ENCODE results near the gene ATP13A4.
"Not testable (repeated sequence)": the region's sequence is repeated elsewhere in the genome, so short reads cannot be mapped to it uniquely, and the experiment has no call there.

ATP13A4 gene

GRCh38 chr3:193546129-193546528 lies 8.6 kb downstream of the ATP13A4 start:
- intact Hi-C loops (cut with micrococcal nuclease) = no loop called here
- Mint-ChIP-seq H3K4me3 (no peak overlapping the region), H3K4me1 (ENCODE audit: low read depth) (no peaks in the 10 kb centered on the region), H3K27ac (no peak overlapping the region), H3K27me3 (no peaks in the 10 kb centered on the region), H3K36me3 (ENCODE audit: low read depth) (no peaks in the 10 kb centered on the region), H3K9me3 (peaks cover 13% of the 10 kb centered on the region)

DNA sequence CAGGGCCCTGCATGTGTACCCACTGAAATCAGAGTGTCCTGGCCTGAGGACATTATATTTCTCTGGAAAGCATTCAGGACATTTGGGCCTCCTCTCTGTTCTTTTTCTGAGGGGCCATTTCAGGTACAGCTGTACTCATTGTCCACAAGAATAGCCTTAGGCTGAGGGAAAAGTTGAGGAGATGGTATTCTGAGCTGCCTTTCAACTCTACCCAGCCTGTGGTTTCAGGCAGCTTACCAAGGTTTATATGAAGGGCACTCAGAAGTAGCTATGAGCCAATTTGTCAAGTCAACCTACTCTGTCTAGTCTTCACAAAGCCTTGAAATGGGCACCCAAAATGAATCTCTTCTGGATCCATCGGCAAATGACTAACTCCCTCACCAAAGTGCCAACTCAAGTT lies 9.4 kb downstream of the ATP13A4 start:
- no peaks in the 10 kb centered on the region for H3K36me3 Mint-ChIP-seq (ENCODE audit: low read depth)
- H3K4me1 Mint-ChIP-seq (ENCODE audit: low read depth) = no peaks in the 10 kb centered on the region
- peaks cover 13% of the 10 kb centered on the region for H3K9me3 Mint-ChIP-seq
- no peak overlapping the region for H3K4me3 Mint-ChIP-seq
- H3K27me3 Mint-ChIP-seq = no peaks in the 10 kb centered on the region
- intact Hi-C loops (cut with micrococcal nuclease) = no loop called here
- no peak overlapping the region for H3K27ac Mint-ChIP-seq

- Mint-ChIP-seq H3K36me3 (ENCODE audit: low read depth) (no peaks in the 10 kb centered on the region), H3K27ac (no peak overlapping the region), H3K4me3 (no peak overlapping the region), H3K9me3 (peaks cover 13% of the 10 kb centered on the region), H3K27me3 (no peaks in the 10 kb centered on the region), H3K4me1 (ENCODE audit: low read depth) (no peaks in the 10 kb centered on the region)
- intact Hi-C loops (cut with micrococcal nuclease) = no loop called here
These were observed 10.4 kb downstream of the ATP13A4 start for GRCh38 chr3:193544289-193544688.

- H3K4me3 Mint-ChIP-seq = no peak overlapping the region
- H3K36me3 Mint-ChIP-seq (ENCODE audit: low read depth) = no peaks in the 10 kb centered on the region
These were observed 24.2 kb downstream of the ATP13A4 start for GRCh38 chr3:193530231-193531165.

DNA sequence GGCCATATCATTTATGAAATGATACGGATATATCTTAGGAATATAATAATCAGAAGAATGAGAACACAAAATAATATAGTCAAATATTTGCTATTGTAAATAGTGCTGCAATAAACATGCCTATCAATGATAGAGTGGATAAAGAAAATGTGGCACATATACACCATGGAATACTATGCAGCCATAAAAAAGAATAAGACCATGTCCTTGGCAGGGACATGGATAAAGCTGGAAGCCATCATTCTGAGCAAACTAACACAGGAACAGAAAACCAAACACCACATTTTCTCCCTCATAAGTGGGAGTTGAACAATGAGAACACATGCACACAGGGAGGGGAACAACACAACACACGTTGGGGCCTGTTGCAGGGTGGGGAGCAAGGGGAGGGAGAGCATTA lies 28.6 kb downstream of the ATP13A4 start:
- H3K27ac Mint-ChIP-seq; H3K4me1 Mint-ChIP-seq (ENCODE audit: low read depth); intact Hi-C loops (cut with micrococcal nuclease); H3K4me3 Mint-ChIP-seq; H3K9me3 Mint-ChIP-seq; H3K36me3 Mint-ChIP-seq (ENCODE audit: low read depth); H3K27me3 Mint-ChIP-seq: not testable (repeated sequence)

More at GRCh38 chr3:193530231-193531165, 24.2 kb downstream of the ATP13A4 start:
- H3K9me3 Mint-ChIP-seq = no peaks in the 10 kb centered on the region
- intact Hi-C loops (cut with micrococcal nuclease) = no loop called here
- H3K27me3 Mint-ChIP-seq = no peaks in the 10 kb centered on the region
- H3K27ac Mint-ChIP-seq = no peak overlapping the region
- no peaks in the 10 kb centered on the region for H3K4me1 Mint-ChIP-seq (ENCODE audit: low read depth)

- H3K27me3 Mint-ChIP-seq = no peaks in the 10 kb centered on the region
- H3K27ac Mint-ChIP-seq = no peak overlapping the region
- H3K4me1 Mint-ChIP-seq (ENCODE audit: low read depth) = no peaks in the 10 kb centered on the region
- no peak overlapping the region for H3K4me3 Mint-ChIP-seq
- H3K9me3 Mint-ChIP-seq = no peaks in the 10 kb centered on the region
- intact Hi-C loops (cut with micrococcal nuclease) = no loop called here
- H3K36me3 Mint-ChIP-seq (ENCODE audit: low read depth) = no peaks in the 10 kb centered on the region
These were observed 32.2 kb downstream of the ATP13A4 start for GRCh38 chr3:193522473-193522872.

GRCh38 chr3:193520738-193521137 lies 34.0 kb downstream of the ATP13A4 start:
- Mint-ChIP-seq H3K4me3 (no peak overlapping the region), H3K27me3 (no peaks in the 10 kb centered on the region), H3K36me3 (ENCODE audit: low read depth) (no peaks in the 10 kb centered on the region), H3K4me1 (ENCODE audit: low read depth) (no peaks in the 10 kb centered on the region), H3K27ac (no peak overlapping the region), H3K9me3 (no peaks in the 10 kb centered on the region)
- intact Hi-C loops (cut with micrococcal nuclease) = no loop called here

DNA sequence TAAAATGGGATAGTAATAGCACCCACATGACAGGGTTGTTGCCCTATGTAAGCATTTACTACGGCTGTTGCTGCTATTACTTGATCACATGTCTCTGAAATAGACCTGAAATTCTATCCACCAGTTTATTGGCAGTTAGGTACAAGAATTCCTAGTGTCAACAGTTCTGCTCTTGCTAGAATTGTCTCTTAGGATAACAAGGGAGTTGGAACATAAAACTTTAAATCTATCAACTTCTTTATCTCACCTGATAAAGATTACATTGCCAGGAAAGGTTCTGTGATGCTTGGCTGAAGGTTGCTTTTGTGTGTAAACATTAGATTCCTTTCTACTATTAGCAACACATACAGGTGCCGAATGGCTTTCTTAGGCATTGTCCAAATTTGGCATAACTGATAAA lies 38.7 kb downstream of the ATP13A4 start:
- Mint-ChIP-seq H3K4me1 (ENCODE audit: low read depth) (no peaks in the 10 kb centered on the region), H3K27me3 (no peaks in the 10 kb centered on the region), H3K27ac (no peak overlapping the region), H3K36me3 (ENCODE audit: low read depth) (no peaks in the 10 kb centered on the region), H3K4me3 (no peak overlapping the region), H3K9me3 (no peaks in the 10 kb centered on the region)
- intact Hi-C loops (cut with micrococcal nuclease) = no loop called here

- intact Hi-C loops (cut with micrococcal nuclease) = no loop called here
- H3K27me3 Mint-ChIP-seq = no peaks in the 10 kb centered on the region
- H3K4me3 Mint-ChIP-seq = no peak overlapping the region
- H3K9me3 Mint-ChIP-seq = no peaks in the 10 kb centered on the region
- H3K4me1 Mint-ChIP-seq (ENCODE audit: low read depth) = no peaks in the 10 kb centered on the region
- H3K27ac Mint-ChIP-seq = no peak overlapping the region
- no peaks in the 10 kb centered on the region for H3K36me3 Mint-ChIP-seq (ENCODE audit: low read depth)
These were observed 44.5 kb downstream of the ATP13A4 start for GRCh38 chr3:193510154-193510553.

GRCh38 chr3:193509103-193509965 lies 45.4 kb downstream of the ATP13A4 start:
- intact Hi-C loops (cut with micrococcal nuclease) = no loop called here
- Mint-ChIP-seq H3K9me3 (no peaks in the 10 kb centered on the region), H3K4me1 (ENCODE audit: low read depth) (no peaks in the 10 kb centered on the region), H3K4me3 (no peak overlapping the region), H3K36me3 (ENCODE audit: low read depth) (no peaks in the 10 kb centered on the region), H3K27me3 (no peaks in the 10 kb centered on the region), H3K27ac (no peak overlapping the region)

DNA sequence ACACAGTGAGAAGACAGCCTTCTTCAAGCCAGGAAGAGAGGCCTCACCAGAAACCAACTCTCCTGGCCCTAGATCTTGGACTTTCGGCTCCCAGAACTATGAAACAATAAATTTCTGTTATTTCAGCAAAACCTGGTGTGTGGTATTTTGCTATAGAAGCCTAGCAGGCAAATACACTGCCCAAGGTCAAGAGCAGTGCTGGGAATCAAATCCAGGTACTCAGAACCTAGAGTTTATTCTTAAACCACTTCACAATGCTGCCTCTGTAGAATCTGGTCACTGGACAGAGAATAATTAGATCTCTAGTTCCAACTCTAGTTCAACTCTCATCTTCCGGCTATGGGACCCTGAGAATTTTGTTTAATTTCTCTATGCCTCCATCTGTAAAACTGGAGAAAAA lies 46.6 kb downstream of the ATP13A4 start:
- Mint-ChIP-seq H3K9me3 (no peaks in the 10 kb centered on the region), H3K27me3 (peaks cover 2% of the 10 kb centered on the region), H3K27ac (no peak overlapping the region), H3K4me1 (ENCODE audit: low read depth) (no peaks in the 10 kb centered on the region), H3K36me3 (ENCODE audit: low read depth) (no peaks in the 10 kb centered on the region), H3K4me3 (no peak overlapping the region)
- intact Hi-C loops (cut with micrococcal nuclease) = no loop called here

DNA sequence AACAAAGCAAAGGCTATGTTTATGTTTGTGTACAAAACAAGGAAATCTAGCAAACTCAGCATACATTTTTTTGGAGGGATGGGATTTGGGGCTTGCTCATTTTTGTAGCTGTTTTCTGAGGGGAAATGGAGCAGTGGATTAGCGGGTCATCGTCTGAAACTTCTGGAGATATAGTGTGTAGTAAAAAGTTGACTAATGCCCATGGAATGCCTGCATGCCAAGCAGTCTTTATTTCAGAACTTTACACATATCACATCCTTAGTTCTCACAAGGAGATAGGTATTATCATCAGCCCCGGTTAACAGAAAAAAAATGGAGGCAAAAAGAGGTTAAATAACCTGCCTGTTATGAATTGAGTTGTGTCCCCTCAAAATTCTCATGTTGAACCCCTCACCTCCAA lies 47.1 kb downstream of the ATP13A4 start:
- Mint-ChIP-seq H3K4me1 (ENCODE audit: low read depth) (no peaks in the 10 kb centered on the region), H3K27me3 (peaks cover 2% of the 10 kb centered on the region), H3K4me3 (no peak overlapping the region), H3K27ac (no peak overlapping the region), H3K36me3 (ENCODE audit: low read depth) (no peaks in the 10 kb centered on the region), H3K9me3 (no peaks in the 10 kb centered on the region)
- intact Hi-C loops (cut with micrococcal nuclease) = no loop called here

GRCh38 chr3:193506921-193507320 lies 47.8 kb downstream of the ATP13A4 start:
- no peaks in the 10 kb centered on the region for H3K4me1 Mint-ChIP-seq (ENCODE audit: low read depth)
- peaks cover 2% of the 10 kb centered on the region for H3K27me3 Mint-ChIP-seq
- no peaks in the 10 kb centered on the region for H3K36me3 Mint-ChIP-seq (ENCODE audit: low read depth)
- no peak overlapping the region for H3K27ac Mint-ChIP-seq
- no peaks in the 10 kb centered on the region for H3K9me3 Mint-ChIP-seq
- intact Hi-C loops (cut with micrococcal nuclease) = no loop called here
- no peak overlapping the region for H3K4me3 Mint-ChIP-seq

- Mint-ChIP-seq H3K27ac (no peak overlapping the region), H3K4me3 (no peak overlapping the region), H3K4me1 (ENCODE audit: low read depth) (peaks cover under 1% of the 10 kb centered on the region), H3K27me3 (peaks cover 3% of the 10 kb centered on the region), H3K36me3 (ENCODE audit: low read depth) (no peaks in the 10 kb centered on the region), H3K9me3 (no peaks in the 10 kb centered on the region)
- intact Hi-C loops (cut with micrococcal nuclease) = no loop called here
These were observed 51.8 kb downstream of the ATP13A4 start for GRCh38 chr3:193502871-193503270.
